SK-N-MC (cell line): ENCODE data around the gene PPP1R7.

Source experiments
- DNase-seq: peaks from one replicate; pipeline ENCODE4 v3.0.0-alpha.2; 2011; ENCODE audit warnings: low read depth, low spot score
- H3K27ac ChIP-seq: fragments of 200-600 bp; sonication (generic); 2 replicates; pipeline ENCODE4 v1.5.1; 2016; ENCODE audit warnings: mixed run types
- H3K36me3 ChIP-seq: fragments of 200-600 bp; sonication (generic); 2 replicates; pipeline ENCODE4 v1.6.1; 2017; ENCODE audit warnings: antibody characterized with exemption, low read length, mixed read lengths; ENCODE audit not compliant: insufficient read depth
- H3K4me3 ChIP-seq: fragments of 200-600 bp; sonication (generic); 2 replicates; pipeline ENCODE4 v1.5.1; 2016
- H3K9ac ChIP-seq: fragments of 200-600 bp; sonication (generic); 2 replicates; pipeline ENCODE4 v1.8.0; 2017; ENCODE audit warnings: mixed run types, mixed read lengths; ENCODE audit not compliant: insufficient read length
- H3K9me3 ChIP-seq: fragments of 200-600 bp; sonication (generic); 2 replicates; pipeline ENCODE4 v1.6.1; 2017; ENCODE audit warnings: low read depth, mild to moderate bottlenecking, antibody characterized with exemption, low read length, moderate library complexity, mixed read lengths
- EZH2 ChIP-seq: fragments of 200-600 bp; sonication (generic); IDR thresholded peaks from one replicate; pipeline ENCODE4 v1.6.1; 2017; ENCODE audit warnings: antibody characterized with exemption
- FOXP2 ChIP-seq: optimal IDR thresholded peaks from 2 replicates; pipeline ENCODE3; 2011; ENCODE audit warnings: mild to moderate bottlenecking, moderate library complexity; ENCODE audit not compliant: insufficient read depth; ENCODE audit errors: extremely low read length, control extremely low read depth
- POLR2AphosphoS5 ChIP-seq: IDR thresholded peaks from 2 replicates; pipeline ENCODE4 v1.6.1; 2012; ENCODE audit warnings: mild to moderate bottlenecking, low read depth, low read length, borderline replicate concordance

The PPP1R7 gene

DNA sequence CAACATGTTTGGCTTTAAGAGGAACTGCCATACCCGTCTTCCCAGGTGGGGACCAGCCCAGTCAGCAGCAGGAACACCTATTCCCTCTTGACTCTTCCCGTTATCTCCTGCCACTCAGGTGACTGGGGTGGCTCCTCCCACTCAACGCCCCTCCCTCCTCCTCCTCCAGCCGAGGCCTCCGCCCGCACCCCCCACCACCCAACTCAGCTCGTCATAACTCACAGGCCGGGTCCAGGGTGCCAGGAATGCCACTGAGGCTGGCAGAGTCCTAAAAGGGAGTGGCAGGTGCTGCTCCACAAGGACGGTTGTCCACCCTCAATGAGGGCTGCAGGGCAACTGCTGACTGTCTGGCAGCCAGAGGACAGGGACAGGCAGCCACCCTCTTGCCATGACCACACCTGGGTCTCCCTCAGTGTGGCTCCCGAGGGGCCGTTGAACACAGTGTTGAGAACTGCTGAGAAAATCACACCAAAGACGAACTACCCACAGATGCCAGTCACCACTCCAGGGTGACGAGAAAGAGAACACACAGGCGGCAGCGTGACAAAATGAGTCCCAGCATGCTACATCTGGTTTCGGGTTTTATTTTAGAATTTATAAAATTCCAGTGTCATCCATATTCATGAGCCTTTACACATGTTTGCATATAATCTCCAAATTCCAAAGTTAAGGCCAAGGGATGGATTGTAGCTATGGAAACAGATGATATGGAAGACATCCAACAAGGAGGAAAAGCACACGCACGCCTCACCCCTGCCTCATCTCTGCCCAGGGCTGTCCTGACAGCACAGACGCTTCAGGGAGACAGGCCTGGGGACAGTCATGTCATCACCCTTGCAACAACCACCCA is 76.7 kb downstream of the PPP1R7 start:
- peak overlapping the region; percentile 24; the same call in 1 of the 2 replicates for H3K4me3 ChIP-seq
- no peak overlapping the region for H3K9ac ChIP-seq
- H3K27ac ChIP-seq, result peak overlapping the region; percentile 46; the same call in 1 of the 2 replicates
- peak; percentile 20 for DNase-seq
- H3K9me3 ChIP-seq, result no peaks in the 10 kb centered on the region
- TF ChIP-seq POLR2AphosphoS5 (no peak), FOXP2 (no peak), EZH2 (no peak)
- peaks cover 50% of the 10 kb centered on the region for H3K36me3 ChIP-seq

DNA sequence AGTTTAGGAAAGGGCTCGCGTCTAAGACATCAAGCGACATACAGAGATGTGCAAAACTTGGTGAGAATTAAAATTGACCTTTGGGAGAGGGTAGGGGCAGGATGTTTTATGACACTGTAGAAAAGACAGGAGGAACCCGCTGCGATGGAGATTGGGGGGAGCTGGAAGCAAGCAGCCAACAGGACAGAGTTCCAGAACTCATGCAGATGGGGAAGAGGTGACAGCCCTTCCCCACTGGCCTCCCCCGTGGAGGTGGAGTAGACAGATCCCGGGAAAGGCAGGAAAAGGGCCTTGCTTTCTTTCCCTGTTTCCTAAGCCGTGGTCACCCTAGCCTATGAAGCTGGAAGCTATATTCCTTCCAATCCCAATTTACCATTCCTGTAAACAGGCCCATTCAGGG is 77.3 kb downstream of the PPP1R7 start:
- peaks cover 53% of the 10 kb centered on the region for H3K36me3 ChIP-seq
- no peak for DNase-seq
- H3K9ac ChIP-seq, result no peak overlapping the region
- H3K9me3 ChIP-seq, result no peaks in the 10 kb centered on the region
- H3K27ac ChIP-seq, result 0 out of 2 replicates have a peak overlapping the region, but pooled peaks have one; percentile 46
- no peak overlapping the region for H3K4me3 ChIP-seq
- TF ChIP-seq POLR2AphosphoS5 (no peak), EZH2 (no peak), FOXP2 (no peak)

DNA sequence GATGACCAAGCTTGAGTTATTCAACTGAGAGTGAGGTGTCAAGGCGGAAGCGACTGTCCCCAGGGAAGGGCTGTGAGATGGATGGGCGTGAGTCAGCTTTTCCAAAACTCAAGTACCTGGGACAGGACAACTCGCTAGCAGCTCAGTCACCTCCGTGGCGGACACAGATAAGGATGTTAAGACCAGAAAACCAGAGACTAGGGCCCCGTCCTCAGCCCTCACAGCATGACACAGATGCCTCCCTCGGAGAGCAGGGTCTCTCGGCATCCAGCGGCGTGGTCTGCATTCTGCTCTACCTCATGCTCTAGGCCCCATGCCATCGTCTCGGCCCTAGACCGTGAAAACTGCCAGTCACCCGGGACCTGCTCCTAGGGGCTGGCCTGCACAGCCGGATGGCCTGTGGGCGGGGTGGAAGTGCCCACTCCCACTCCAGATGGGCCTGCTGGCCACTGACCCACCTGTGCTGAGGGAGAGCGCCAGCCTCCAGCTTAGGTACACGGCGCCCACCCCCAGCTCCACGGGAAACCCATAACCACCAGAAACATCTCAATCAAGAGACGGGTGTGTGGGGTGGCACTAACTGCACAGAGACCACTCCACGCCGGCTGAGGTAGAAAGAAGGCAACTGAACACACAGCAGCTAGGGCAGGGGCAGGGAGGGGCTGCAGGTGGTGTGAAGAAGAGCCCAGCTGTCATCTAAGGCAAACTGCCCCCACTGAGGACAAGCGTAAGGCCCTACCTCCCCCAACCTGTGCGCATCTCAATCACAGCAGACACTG is 78.0 kb downstream of the PPP1R7 start:
- no peak for TF ChIP-seq EZH2
- TF ChIP-seq POLR2AphosphoS5, result no peak
- no peak for TF ChIP-seq FOXP2
- Histone ChIP-seq H3K9ac (no peak overlapping the region), H3K36me3 (peaks cover 60% of the 10 kb centered on the region), H3K27ac (0 out of 2 replicates have a peak overlapping the region, but pooled peaks have one; percentile 46), H3K4me3 (no peak overlapping the region), H3K9me3 (no peaks in the 10 kb centered on the region)
- no peak for DNase-seq

DNA sequence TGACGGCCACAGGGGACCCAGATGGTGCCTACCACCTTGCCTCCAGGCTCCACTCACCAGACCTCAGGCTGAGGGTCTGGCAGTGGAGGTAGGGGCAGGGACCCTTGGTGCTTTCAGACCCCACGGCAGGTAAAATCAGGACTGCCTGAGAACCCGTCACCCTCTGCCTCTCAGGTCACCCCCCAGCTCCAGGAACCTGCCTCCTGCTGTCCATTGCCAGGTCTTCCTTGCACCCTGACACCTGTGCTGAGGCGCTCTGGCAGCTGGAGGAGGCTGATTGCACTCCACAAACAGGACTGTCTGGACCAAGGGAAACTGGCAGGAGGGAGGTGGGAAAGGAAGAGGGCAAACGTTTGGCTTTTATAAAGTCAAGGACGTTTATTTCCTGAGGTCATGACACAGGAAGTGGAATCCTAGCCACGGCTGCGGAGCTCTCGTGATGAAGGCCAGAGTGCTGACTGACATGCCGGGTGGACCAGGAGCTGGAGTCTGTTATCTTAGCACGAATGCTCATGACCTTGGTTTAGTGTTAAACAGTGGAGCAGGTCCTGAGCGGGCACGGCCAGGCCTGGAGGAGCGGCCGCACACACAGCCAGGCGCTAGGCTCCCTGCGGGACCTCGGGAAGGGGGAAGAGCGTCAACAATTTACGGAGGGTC is 78.7 kb downstream of the PPP1R7 start:
- Histone ChIP-seq H3K9ac (no peak overlapping the region), H3K4me3 (no peak overlapping the region), H3K36me3 (peaks cover 67% of the 10 kb centered on the region), H3K27ac (no peak overlapping the region), H3K9me3 (no peaks in the 10 kb centered on the region)
- TF ChIP-seq POLR2AphosphoS5 (no peak), FOXP2 (no peak), EZH2 (no peak)
- DNase-seq, result no peak

DNA sequence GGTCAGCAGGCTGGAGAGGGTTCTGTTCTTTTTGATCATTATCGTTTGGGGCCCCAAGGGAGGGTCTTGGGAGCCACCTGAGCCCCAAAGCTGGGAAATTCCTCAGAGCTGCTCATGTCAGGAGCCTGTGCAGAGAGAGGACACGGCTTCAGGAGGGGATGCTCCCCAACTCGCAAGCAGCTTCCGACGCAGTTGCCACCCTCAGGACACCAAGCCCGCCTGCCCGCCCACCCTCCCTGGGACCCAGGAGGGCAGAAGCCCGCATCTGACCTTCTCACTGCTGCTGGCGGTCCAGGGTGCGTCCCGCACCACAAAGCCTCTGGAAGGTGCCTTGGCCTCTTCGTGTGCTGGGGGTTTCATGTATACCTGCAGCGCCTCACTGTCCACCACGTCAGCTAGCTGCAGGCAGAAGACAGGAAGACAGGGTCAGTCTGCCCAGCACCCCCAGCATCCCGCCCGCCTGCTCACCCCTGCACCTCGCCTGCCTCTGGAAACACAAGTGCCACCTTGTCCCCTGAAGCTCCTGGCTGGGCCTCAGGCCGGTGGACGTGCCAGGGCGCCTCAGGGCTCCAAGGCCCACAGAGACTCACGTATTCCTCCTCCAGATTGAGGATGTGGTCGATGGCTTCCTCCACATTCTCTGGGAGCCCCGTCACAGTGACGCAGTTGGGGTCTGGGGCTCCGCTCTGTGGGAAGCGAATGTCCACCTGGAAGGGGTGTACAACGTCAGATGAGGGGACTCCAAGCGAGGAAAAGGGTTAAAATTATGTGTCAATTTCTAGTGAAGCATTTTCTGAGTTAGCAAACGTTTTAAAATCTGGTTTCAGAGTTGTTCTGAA is 79.5 kb downstream of the PPP1R7 start:
- H3K27ac ChIP-seq, result no peak overlapping the region
- H3K36me3 ChIP-seq, result peaks cover 75% of the 10 kb centered on the region

DNA sequence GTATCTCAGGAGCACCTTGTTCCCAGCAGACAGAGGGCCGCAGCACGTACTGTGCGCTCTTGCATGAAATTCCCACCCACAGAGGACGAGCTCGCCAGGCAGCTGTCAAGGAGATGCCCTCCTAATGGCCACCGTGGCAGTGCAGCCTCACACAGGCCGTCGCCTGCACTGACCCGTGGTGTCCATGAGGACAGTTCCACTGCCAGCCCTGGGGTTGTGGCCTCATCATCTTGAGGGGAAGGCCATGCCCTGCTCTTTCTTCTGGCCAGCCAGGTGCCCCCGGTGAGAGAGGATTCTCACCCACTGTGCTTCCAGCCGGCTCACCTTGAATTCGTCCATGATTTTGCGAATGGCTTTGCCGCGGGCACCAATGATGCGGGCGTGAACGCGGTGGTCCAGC is 80.2 kb downstream of the PPP1R7 start:
- peaks cover 80% of the 10 kb centered on the region for H3K36me3 ChIP-seq
- H3K9ac ChIP-seq, result no peak overlapping the region
- no peak overlapping the region for H3K27ac ChIP-seq
- no peak overlapping the region for H3K4me3 ChIP-seq
- TF ChIP-seq EZH2 (no peak), POLR2AphosphoS5 (no peak), FOXP2 (no peak)
- DNase-seq, result no peak
- no peaks in the 10 kb centered on the region for H3K9me3 ChIP-seq

More for the DNA sequence above, 79.5 kb downstream of the PPP1R7 start:
- Histone ChIP-seq H3K9ac (no peak overlapping the region), H3K9me3 (no peaks in the 10 kb centered on the region), H3K4me3 (no peak overlapping the region)
- no peak for DNase-seq
- TF ChIP-seq POLR2AphosphoS5 (no peak), EZH2 (no peak), FOXP2 (no peak)

DNA sequence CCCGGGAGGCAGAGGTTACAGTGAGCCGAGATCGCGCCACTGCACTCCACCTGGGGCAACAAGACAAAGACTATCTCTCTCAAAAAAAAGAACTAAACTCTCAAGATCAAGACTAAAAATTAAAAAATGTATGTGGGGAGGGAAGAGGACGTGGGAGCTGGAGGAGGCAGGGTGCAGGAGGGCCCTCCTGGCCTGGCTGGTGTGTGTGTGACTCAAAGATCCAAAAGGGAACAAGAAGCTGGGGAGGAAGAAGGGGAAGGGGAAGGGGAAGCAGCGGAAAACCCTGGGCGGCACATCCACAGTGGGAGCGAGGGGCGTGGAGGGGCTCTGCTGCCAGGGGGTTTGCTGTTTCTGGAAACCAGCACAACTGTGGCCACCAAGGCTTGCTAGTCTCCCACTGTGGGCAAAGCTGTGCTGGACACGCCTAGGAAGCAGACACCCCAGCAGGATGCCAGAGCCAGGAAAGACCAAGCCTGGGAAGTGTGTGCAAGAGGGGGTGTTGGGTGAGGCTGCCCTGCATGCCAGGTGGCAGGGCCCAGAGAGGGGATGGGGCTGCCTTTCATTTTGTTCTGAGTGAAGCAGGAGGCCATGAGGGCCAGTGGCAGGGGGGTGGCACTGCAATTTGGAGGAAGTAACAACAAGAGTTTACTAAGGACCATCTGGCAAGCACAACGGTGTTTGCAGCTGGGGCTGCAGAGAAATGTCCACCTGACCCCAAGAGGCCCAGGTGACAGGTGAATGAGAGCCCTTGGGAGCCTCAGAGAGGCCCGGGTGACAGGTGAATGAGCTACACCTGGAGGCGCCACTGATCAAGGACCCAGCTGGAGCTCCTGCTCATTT is 82.7 kb downstream of the PPP1R7 start:
- Histone ChIP-seq H3K27ac (no peak overlapping the region), H3K36me3 (peaks cover 90% of the 10 kb centered on the region), H3K9ac (no peak overlapping the region), H3K9me3 (no peaks in the 10 kb centered on the region), H3K4me3 (no peak overlapping the region)
- DNase-seq, result no peak
- TF ChIP-seq EZH2, result no peak
- no peak for TF ChIP-seq FOXP2
- TF ChIP-seq POLR2AphosphoS5, result no peak
